ENCODE data around the gene PAX2.

PAX2 gene

GRCh38 chr10:100858261-100858660, 112.9 kb downstream of the PAX2 start:
- no peak for TF ChIP-seq CTCF (IDR thresholded peaks at IDR 0.05; ENCODE audit: low read depth, low read length)
- no peak for DNase-seq (ENCODE audit: low read depth, low spot score)
- in situ Hi-C loops (cut with HindIII; ENCODE audit: low sequenced_read_pairs): no loop called here
- no peak overlapping the region for H3K4me3 ChIP-seq (ENCODE audit: low read depth, low read length)

- no peak for DNase-seq (ENCODE audit: low read depth, low spot score)
- no peak for TF ChIP-seq CTCF (IDR thresholded peaks at IDR 0.05; ENCODE audit: low read depth, low read length)
- no peak overlapping the region for H3K4me3 ChIP-seq (ENCODE audit: low read depth, low read length)
- in situ Hi-C loops (cut with HindIII; ENCODE audit: low sequenced_read_pairs): no loop called here
Observed at GRCh38 chr10:100858747-100859483, 113.5 kb downstream of the PAX2 start.

GRCh38 chr10:100859484-100859763, 114.0 kb downstream of the PAX2 start:
- in situ Hi-C loops (cut with HindIII; ENCODE audit: low sequenced_read_pairs): no loop called here
- no peak overlapping the region for H3K4me3 ChIP-seq (ENCODE audit: low read depth, low read length)
- no peak for TF ChIP-seq CTCF (IDR thresholded peaks at IDR 0.05; ENCODE audit: low read depth, low read length)
- DNase-seq (ENCODE audit: low read depth, low spot score): no peak

- in situ Hi-C loops (cut with HindIII; ENCODE audit: low sequenced_read_pairs): no loop called here
- no peak for TF ChIP-seq CTCF (IDR thresholded peaks at IDR 0.05; ENCODE audit: low read depth, low read length)
- H3K4me3 ChIP-seq (ENCODE audit: low read depth, low read length): no peak overlapping the region
- DNase-seq (ENCODE audit: low read depth, low spot score): no peak
Observed at GRCh38 chr10:100863433-100863832, 118.1 kb downstream of the PAX2 start.

- H3K4me3 ChIP-seq (ENCODE audit: low read depth, low read length): no peak overlapping the region
- DNase-seq (ENCODE audit: low read depth, low spot score): no peak
- in situ Hi-C loops (cut with HindIII; ENCODE audit: low sequenced_read_pairs): no loop called here
- no peak for TF ChIP-seq CTCF (IDR thresholded peaks at IDR 0.05; ENCODE audit: low read depth, low read length)
Observed at GRCh38 chr10:100864036-100864885, 118.9 kb downstream of the PAX2 start.

- H3K4me3 ChIP-seq (ENCODE audit: low read depth, low read length): no peak overlapping the region
- no peak for TF ChIP-seq CTCF (IDR thresholded peaks at IDR 0.05; ENCODE audit: low read depth, low read length)
- no peak for DNase-seq (ENCODE audit: low read depth, low spot score)
- in situ Hi-C loops (cut with HindIII; ENCODE audit: low sequenced_read_pairs): no loop called here
Observed at GRCh38 chr10:100864978-100865377, 119.6 kb downstream of the PAX2 start.

All from astrocyte of the spinal cord (primary cell).